ENCODE data around the gene PACSIN2. TPM values are rescaled to one million over a fixed set of nuclear protein-coding genes. Genes with fewer than 3 reads are reported as not detected.

The PACSIN2 gene
- total and polyA plus RNA-seq, 8 donors = 24.9 to 154 (median 71.6) TPM

DNA sequence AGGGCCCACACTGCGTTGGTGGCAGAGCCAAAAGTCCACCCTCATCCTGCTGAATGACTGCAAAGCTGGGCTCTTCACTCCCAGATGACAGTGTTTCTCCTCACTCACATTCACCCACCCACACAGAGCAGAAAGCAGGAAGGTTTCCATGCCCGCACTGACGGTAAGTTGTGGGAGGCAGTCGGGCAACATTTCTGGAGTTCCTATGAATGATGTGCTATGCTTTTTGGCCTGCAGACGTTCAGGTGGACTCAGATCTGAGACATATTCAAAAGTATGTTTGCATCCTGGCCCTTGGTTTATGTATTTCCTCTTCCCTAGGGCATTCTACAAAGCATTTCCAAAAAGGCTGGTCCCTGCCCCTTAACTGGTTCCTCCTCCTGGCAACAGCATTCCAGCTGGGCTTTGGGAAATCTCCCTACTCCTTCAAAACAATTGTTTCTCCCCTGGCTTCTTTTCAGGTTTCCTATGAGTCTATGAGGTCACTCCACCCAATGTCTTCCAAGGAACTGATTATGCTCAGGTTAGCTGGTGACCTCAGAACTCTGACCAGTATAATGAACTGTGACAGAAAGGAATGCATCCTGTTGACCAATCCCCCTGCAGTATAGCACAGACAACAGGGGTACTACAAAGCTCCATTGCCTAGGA is 36.4 kb downstream of the PACSIN2 start:
- TF ChIP-seq POLR2AphosphoS5 (IDR thresholded peaks at IDR 0.05) (peak in 1 of 3 donors; percentile 33), EP300 (IDR thresholded peaks at IDR 0.05) (no peak)
- H3K4me1 ChIP-seq = peaks cover 24 to 58% (median 36%) of the 10 kb centered on the region in 4 donors
- intact Hi-C loops (cut with DNase I; ENCODE audit: low total_unique reads) = no loop called here
- no peaks in the 10 kb centered on the region for H3K36me3 ChIP-seq
- H3K9me3 ChIP-seq = no peaks in the 10 kb centered on the region
- H3K27ac ChIP-seq = peak overlapping the region; percentile 45 to 73 (median 61)
- peak in 1 of 2 donors; percentile 41 for DNase-seq
- no peaks in the 10 kb centered on the region for H3K27me3 ChIP-seq
- no peak overlapping the region for H3K4me3 ChIP-seq
- WGBS, 5 donors = 20 to 41% (median 34%) methylated on average over 5 of the region's 5 CpGs

DNA sequence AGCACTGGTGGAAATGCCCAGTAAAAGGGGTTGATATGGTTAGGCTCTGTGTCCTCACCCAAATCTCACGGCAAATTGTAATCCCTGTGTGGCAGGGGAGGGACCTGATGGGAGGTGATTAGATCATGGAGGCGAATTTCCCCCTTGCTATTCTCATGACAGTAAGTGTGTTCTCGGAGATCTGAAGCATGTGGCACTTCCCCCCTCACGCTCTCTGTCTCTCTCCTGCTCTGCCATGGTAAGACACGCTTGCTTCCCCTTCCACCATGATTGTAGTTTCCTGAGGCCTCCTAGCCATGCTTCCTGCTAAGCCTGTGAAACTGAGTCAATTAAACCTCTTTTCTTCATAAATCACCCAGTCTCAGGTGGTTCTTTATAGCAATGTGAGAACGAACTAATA is 37.4 kb downstream of the PACSIN2 start:
- no peak for DNase-seq
- peak overlapping the region in 3 of 5 donors; percentile 55 to 73 (median 72) for H3K27ac ChIP-seq

DNA sequence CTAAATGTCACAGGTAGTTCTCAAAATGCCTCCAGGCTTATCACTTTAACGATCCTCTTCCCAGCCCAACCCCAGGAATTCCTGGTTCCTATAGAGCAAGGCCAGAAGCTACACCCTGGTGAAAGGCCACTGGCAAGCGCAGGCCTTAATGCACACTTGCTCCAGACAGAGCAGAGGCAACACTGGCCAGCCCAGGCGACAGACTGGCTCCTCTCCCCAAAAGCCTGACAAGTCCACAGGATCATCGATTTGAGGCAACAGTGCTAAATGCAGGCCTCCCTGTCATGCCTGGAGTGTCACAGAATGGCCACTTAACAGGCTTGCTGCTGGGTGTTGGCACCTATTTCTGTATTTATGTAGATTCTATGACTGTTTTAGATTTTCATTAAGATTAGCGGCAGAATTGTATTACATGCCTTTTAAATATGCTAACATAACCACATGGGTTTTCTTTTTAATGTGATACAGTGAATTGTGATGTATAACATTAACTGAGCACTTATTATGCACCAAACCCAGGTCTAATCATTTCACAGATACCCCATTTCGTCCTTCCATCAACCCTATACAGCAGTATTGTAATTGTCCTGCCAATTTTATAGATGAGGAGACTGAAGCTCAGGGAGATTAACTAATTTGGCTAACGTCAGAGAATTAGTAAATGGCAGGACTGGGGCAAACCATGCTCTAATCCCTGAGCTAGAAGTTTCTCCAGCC is 38.6 kb downstream of the PACSIN2 start:
- Histone ChIP-seq H3K27ac (no peak overlapping the region), H3K4me1 (peaks cover 36 to 74% (median 50%) of the 10 kb centered on the region in 4 donors), H3K36me3 (no peaks in the 10 kb centered on the region), H3K9me3 (no peaks in the 10 kb centered on the region), H3K27me3 (no peaks in the 10 kb centered on the region), H3K4me3 (no peak overlapping the region)
- TF ChIP-seq EP300 (IDR thresholded peaks at IDR 0.05) (no peak), POLR2AphosphoS5 (IDR thresholded peaks at IDR 0.05) (no peak), POLR2A (IDR thresholded peaks at IDR 0.05) (no peak)
- TF ChIP-seq, protein P1, sequence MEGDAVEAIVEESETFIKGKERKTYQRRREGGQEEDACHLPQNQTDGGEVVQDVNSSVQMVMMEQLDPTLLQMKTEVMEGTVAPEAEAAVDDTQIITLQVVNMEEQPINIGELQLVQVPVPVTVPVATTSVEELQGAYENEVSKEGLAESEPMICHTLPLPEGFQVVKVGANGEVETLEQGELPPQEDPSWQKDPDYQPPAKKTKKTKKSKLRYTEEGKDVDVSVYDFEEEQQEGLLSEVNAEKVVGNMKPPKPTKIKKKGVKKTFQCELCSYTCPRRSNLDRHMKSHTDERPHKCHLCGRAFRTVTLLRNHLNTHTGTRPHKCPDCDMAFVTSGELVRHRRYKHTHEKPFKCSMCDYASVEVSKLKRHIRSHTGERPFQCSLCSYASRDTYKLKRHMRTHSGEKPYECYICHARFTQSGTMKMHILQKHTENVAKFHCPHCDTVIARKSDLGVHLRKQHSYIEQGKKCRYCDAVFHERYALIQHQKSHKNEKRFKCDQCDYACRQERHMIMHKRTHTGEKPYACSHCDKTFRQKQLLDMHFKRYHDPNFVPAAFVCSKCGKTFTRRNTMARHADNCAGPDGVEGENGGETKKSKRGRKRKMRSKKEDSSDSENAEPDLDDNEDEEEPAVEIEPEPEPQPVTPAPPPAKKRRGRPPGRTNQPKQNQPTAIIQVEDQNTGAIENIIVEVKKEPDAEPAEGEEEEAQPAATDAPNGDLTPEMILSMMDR (IDR thresholded peaks at IDR 0.05) = no peak
- 59 to 76% (median 69%) methylated on average over 7 of the region's 7 CpGs for WGBS, 5 donors
- DNase-seq = no peak
- intact Hi-C loops (cut with DNase I; ENCODE audit: low total_unique reads) = no loop called here

More for the DNA sequence above, 37.4 kb downstream of the PACSIN2 start:
- H3K36me3 ChIP-seq = no peaks in the 10 kb centered on the region
- intact Hi-C loops (cut with DNase I; ENCODE audit: low total_unique reads) = no loop called here
- H3K27me3 ChIP-seq = no peaks in the 10 kb centered on the region
- 84 to 93% (median 87%) methylated on average over 6 of the region's 6 CpGs for WGBS, 5 donors
- H3K9me3 ChIP-seq = no peaks in the 10 kb centered on the region
- H3K4me1 ChIP-seq = peaks cover 34 to 67% (median 46%) of the 10 kb centered on the region in 4 donors
- TF ChIP-seq EP300 (IDR thresholded peaks at IDR 0.05) (no peak), POLR2AphosphoS5 (IDR thresholded peaks at IDR 0.05) (no peak), POLR2A (IDR thresholded peaks at IDR 0.05) (no peak)
- TF ChIP-seq, protein P1 (IDR thresholded peaks at IDR 0.05) = no peak
- no peak overlapping the region for H3K4me3 ChIP-seq

DNA sequence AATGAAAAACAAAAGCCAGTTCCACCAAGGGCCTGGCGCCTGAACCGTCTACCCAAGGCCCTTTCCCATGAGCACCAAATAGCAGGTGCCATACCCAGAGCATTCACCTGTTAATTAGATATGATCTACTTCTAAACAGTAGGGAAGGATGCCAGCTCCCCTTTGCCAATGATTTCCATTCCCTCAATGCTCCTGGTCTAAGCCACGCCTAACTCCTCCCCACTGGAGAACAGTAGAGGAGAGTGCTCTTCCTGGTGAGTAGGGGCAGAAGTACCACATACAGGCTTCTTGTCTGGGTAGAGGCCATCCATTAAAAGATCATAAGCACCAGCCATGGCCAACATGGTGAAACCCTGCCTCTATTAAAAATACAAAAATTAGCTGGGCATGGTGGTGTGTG is 40.7 kb downstream of the PACSIN2 start:
- Histone ChIP-seq H3K4me3 (no peak overlapping the region), H3K36me3 (no peaks in the 10 kb centered on the region), H3K27me3 (no peaks in the 10 kb centered on the region), H3K4me1 (peaks cover 36 to 87% (median 55%) of the 10 kb centered on the region in 4 donors), H3K27ac (peak overlapping the region in 2 of 5 donors; percentile 34 to 73), H3K9me3 (no peaks in the 10 kb centered on the region)
- DNase-seq = no peak
- 62 to 91% (median 74%) methylated on average over 3 of the region's 3 CpGs for WGBS, 5 donors
- intact Hi-C loops (cut with DNase I; ENCODE audit: low total_unique reads) = no loop called here
- TF ChIP-seq POLR2AphosphoS5 (IDR thresholded peaks at IDR 0.05) (no peak), EP300 (IDR thresholded peaks at IDR 0.05) (no peak), POLR2A (IDR thresholded peaks at IDR 0.05) (no peak)
- TF ChIP-seq, protein P1 (IDR thresholded peaks at IDR 0.05) = no peak
